ENCODE data around the gene TSPAN18.

GRCh38 chr11:44808053-44808753 is 81.4 kb downstream of the TSPAN18 start:
- TF ChIP-seq CTCF (IDR thresholded peaks at IDR 0.05 in 4 of 5, conservative IDR thresholded peaks at IDR 0.05 in 1 of 5): no peak
- no peak for TF ChIP-seq POLR2A (IDR thresholded peaks at IDR 0.05)

Measured in gastrocnemius medialis (tissue), 4 donors.